GM12873 (cell line): ENCODE results near the gene LRRK1.

Experiments used
- TF ChIP-seq, protein P1 (sequence below): IDR thresholded peaks from 2 replicates; pipeline ENCODE4 v1.5.1; 2012; ENCODE audit warnings: low read depth, mild to moderate bottlenecking, moderate library complexity, low read length, control low read depth; ENCODE audit not compliant: insufficient read depth; ENCODE audit errors: missing control alignments

The LRRK1 gene

GRCh38 chr15:100973351-100974111, 54.4 kb downstream of the LRRK1 start:
- TF ChIP-seq, protein P1, sequence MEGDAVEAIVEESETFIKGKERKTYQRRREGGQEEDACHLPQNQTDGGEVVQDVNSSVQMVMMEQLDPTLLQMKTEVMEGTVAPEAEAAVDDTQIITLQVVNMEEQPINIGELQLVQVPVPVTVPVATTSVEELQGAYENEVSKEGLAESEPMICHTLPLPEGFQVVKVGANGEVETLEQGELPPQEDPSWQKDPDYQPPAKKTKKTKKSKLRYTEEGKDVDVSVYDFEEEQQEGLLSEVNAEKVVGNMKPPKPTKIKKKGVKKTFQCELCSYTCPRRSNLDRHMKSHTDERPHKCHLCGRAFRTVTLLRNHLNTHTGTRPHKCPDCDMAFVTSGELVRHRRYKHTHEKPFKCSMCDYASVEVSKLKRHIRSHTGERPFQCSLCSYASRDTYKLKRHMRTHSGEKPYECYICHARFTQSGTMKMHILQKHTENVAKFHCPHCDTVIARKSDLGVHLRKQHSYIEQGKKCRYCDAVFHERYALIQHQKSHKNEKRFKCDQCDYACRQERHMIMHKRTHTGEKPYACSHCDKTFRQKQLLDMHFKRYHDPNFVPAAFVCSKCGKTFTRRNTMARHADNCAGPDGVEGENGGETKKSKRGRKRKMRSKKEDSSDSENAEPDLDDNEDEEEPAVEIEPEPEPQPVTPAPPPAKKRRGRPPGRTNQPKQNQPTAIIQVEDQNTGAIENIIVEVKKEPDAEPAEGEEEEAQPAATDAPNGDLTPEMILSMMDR = no peak

- TF ChIP-seq, protein P1 = no peak
Observed at GRCh38 chr15:100975043-100975442, 55.9 kb downstream of the LRRK1 start.

DNA sequence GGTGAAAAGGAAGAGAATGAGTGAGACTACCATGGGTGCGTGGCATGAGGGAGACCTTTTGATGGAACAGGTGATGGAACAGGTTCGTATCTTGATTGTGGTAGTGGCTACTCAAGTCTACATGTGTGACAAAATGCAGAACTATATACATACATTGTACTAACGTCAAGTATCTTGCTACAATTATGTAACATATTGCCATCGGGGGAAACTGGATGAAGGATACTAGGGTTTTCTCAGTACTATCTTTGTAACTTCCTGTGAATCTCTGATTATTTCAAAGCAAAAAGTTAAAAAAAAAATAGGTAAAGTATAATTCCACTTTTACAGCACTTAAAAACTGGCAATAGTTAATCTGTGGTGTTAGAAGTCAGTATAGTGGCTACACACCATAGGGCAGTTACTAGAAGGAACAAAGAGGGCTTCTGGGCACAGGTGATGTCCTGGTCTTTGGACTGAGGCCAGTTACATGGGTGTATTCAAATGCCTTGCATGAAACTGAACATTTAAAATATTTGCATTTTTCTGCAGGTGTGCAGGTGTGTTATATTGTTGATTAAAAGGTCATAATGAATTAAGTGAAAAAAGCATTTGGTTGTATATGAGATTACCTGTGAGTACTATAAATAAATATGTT, 61.4 kb downstream of the LRRK1 start:
- TF ChIP-seq, protein P1 = no peak

DNA sequence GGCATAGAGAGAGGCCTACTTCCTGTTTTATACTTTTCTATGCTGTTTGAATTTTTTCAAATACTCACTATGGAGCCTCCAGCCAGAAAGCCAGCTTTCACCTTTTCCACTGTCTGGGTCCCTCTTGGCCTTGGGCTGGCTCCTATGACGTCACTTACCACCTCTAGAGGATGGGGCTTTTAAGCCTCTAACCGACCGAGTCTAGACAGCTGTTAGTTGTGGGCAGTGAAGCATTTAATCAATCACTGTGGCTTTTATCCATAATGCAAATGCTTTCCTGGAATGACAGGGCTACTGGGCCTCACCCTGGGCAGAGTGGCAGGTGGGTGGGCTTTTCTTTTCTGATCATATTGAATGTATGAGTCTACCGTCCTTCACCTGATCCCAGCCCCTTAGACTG, 61.9 kb downstream of the LRRK1 start:
- TF ChIP-seq, protein P1 = no peak

DNA sequence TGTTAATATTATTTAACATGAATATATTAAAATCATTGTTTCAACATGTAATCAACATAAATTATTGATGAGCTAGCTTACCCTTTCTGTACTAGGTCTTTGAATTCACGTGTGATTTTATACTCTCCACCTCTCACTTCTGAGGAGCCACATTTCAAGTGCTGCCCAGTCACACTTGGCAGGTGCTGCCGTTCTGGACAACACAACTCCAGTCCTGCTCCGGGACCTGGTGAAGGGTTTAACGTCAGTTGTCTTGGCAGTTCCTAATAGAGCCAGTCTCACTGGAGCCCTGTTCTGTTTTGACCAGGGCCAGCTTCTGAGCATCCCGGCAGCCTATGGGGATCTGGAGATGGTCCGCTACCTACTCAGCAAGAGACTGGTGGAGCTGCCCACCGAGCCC, 64.1 kb downstream of the LRRK1 start:
- TF ChIP-seq, protein P1 = no peak

GRCh38 chr15:100985401-100985800, 66.2 kb downstream of the LRRK1 start:
- TF ChIP-seq, protein P1 = no peak

DNA sequence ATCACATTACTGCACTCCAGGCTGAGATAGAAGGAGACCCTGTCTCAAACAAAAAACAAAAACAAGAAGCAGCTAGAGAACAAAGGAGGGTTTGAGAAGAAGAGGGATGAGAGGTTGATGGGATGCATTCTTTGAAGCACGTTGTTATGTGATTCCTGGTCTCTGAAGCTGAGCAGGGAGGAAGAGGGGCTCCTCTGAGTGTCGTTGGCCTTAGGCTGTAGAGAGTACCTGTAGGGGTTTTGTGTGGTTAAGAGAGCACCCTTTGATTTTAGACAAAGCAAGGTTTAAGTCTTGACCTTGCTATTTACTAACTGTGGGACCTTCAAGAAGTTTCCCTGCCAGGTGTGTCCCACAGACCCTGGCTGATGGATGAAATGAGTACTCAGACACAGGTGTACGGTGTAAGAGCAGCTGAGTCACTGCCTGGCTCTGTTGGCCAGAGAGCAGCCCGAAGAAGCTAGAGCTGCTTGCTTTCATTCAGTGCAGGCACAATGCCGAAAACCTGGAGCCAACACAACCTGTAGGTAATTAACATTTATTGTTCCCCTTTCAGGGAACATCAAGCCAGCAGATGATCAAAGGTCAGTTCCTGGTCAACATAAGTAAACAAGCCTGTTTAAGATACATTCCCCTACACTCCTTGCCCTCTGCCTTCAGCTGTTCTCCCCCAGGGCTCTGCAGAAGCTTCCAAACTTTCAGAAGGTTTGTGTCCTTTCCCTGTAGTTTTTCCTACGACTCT, 67.2 kb downstream of the LRRK1 start:
- TF ChIP-seq, protein P1 = no peak
